ENCODE results near the gene PLD1.

PLD1 gene

GRCh38 chr3:171690281-171690680 is 120.0 kb downstream of the PLD1 start:
- DNase-seq: no peak

GRCh38 chr3:171688593-171688992 is 121.7 kb downstream of the PLD1 start:
- no peak for DNase-seq

DNA sequence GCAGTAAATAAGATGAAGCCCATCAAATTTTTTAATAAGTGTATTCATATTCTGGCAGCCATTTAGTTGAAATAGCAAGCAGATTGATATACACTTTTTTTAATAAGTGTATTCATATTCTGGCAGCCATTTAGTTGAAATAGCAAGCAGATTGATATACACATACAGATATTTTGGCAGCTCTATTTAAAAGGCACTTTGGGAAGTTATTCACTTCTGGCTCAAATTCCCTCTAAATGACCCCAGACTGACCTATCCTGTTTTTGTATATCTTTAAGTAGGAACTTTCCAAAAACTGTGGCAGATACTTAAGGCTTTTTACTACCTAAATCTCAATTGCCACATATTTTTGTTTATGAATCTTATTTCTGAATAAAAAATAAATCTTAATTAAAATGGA is 122.3 kb downstream of the PLD1 start:
- DNase-seq: no peak

- no peak for DNase-seq
Measured at GRCh38 chr3:171687581-171687980, 122.7 kb downstream of the PLD1 start.

- no peak for DNase-seq
Measured at GRCh38 chr3:171687064-171687463, 123.2 kb downstream of the PLD1 start.

DNA sequence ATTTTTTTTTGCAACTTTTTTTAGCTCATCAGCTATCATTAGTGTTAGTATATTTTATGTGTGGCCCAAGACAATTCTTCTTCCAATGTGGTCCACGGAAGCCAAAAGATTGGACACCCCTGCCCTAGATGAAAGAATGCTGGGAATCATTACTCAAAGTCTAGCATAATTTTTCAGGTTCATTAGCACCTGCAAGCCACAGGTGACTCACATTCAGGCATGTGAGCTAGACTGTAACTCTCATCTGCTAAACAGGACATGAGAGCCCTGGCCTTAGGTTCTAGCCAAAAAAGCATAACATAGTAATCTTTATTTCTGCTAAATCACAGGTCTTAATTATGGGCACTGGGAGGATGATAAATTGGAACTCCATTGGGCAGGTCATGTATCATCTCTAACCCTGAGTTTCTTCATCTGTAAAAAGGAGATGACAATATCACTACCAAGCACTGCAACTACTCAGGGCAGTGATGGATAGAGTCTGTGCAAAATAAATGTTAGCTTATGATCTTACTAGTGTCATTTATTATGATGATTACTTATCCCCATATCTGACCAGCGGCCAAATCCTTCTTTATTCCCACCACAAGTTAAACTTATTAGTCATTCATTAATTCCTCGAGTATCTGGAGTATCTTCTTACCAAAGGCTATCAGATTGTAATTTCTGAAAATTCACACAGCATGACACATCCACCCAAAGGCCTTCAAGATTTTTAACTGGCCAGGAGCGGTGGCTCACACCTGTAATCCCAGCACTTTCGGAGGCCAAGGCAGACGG is 125.0 kb downstream of the PLD1 start:
- no peak for DNase-seq

- no peak for DNase-seq
Measured at GRCh38 chr3:171684221-171684620, 126.1 kb downstream of the PLD1 start.

GRCh38 chr3:171682743-171683142 is 127.5 kb downstream of the PLD1 start:
- no peak for DNase-seq

DNA sequence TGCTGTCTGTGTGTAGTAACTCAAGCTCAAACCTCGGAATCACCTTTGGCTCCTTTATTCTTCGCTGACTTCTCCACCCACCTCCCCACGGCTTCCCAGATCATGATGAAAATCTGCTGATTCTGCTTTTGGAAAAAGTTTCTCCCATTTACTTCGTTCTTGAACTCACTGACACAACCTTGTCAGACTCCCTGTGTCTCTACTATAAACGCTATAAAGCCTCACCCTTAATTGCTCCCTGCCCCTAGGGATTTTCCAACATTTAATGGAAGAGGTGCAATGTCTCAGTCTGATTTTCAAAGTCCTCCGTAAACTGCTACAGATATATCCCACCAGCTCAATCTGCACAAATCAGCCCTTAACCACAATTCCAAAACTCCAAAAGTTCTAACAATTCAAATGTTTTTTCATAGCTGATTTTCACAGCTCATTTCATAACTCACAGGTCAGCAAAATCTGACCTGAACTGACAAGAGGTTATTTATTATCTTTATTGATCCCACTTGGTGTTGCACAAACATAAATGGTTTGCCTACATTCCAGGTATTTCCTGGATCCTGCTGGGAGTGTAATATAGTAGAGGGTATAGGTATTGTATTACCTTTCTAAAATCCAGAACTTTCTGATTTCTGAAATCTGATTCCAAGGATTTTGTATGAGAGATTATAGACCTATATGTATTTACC is 129.4 kb downstream of the PLD1 start:
- DNase-seq: no peak

GRCh38 chr3:171678971-171679492 is 131.3 kb downstream of the PLD1 start:
- no peak for DNase-seq

GRCh38 chr3:171677706-171678105 is 132.6 kb downstream of the PLD1 start:
- no peak for DNase-seq

DNA sequence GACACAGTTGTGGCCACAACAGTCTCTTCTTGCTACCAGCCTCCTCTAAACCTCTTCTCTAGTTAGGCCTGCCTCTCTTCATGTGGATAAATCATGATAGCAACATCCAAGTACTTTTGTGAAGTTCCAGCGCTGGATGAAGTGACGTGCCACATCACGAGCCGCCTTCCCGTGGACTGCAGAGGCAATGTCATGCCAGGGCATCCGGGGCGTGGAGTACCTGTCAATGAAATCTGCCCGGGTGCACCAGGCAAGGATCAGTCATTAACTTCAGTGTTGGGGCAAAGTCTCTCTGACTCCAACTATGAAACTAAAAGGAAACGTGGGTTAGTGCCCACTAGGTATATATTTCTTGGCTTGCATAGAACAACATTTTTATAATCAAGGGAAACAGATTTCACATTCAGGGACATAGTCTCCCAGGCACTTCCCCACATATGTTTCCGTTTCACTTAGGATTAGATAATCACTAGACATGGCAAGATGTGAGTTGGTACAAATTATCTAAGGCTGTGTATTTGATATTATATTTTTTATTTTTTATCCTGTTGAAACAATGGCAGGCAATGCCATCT is 133.6 kb downstream of the PLD1 start:
- DNase-seq: no peak

DNA sequence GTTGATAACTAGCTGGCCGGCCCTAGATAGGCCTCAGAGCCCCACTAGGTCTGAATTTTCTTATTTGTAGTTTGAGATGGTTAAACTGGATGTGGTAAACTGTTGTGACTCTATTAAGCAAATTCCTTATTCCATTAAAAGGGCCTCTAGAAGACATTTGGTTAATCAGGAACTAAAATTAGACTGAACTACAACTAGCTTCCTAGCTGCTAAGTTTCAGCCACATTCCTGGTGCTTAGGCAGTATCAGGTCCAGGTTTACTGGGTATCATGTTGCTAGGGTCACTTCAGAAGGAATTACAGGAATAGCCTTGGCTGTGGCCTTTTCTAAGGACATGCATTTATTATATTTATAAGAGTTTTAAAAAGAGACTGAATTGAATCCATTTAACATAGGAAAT is 136.3 kb downstream of the PLD1 start:
- no peak for DNase-seq

DNA sequence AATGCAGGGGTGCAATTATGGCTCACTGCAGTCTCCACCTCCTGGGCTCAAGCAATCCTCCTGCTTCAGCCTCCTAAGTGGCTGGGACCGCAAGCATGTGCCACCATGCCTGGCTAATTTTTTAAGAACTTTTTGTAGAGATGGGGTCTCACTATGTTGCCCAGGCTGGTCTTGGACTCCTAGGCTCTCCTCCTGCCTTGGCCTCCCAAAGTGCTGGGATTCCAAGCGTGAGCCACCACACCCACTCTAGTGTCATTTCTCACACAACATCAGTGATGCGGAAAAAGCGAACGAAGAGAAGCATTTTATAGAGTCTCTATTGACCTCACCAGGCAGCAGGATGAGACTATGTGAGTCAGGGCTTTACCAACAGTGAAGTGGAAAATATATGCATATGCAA is 137.7 kb downstream of the PLD1 start:
- no peak for DNase-seq

- DNase-seq: no peak
Measured at GRCh38 chr3:171672124-171672523, 138.2 kb downstream of the PLD1 start.

DNA sequence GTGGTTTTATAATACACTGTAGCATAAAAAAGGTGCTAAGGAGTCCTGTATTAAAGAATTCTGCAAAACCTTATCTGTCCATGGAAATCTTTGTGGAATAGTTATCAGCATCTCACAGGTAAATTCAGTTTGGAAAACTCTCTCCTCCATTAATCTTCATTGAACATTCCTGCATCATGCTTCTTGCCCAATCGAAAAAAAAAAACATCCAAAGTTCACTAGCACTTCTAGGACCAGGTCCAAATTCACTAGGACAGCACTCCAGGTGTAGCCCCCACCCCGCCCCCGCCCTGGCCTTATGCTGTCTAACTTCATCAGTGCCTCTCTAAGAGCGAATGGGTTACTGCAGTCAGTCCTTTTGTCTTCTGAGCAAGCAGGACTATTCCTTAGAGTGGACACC is 138.6 kb downstream of the PLD1 start:
- no peak for DNase-seq

- DNase-seq: no peak
Measured at GRCh38 chr3:171666516-171666915, 143.8 kb downstream of the PLD1 start.

DNA sequence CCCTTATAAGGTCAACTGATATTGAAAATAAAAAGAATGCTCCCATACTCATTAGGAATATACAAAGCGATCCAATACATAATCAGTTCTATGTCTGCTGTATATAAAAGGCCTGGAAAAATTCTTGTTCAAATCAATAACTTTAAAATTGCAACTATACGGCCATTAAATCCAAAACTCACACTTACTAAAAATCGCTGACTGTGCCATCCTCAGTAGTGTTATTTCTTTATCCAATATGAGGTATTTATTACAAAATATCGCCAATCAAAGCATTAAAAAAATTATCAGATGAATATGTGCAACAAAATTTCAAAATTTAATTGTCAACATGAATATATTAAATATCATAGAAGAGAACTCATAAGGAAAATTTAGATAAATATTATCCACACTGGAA is 146.5 kb downstream of the PLD1 start:
- no peak for DNase-seq

DNA sequence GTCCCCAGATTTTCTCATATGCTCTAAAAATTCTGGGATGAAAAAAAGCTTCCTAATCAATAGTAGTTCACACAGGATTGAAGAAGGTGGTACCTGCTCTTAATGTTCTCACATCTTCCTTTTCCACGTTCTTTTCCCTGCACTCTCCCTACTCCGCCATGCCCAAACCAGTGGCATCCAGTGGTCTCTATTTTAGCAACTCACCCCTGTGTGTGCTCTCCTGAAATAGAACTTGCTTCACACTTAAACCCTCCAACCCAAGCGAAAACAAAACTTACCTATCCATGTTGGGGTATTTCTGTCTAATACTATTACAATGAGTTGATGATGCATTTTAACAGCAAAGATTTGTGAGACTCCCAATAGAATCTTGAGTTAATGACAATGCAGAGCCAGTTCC is 148.8 kb downstream of the PLD1 start:
- DNase-seq: no peak

DNA sequence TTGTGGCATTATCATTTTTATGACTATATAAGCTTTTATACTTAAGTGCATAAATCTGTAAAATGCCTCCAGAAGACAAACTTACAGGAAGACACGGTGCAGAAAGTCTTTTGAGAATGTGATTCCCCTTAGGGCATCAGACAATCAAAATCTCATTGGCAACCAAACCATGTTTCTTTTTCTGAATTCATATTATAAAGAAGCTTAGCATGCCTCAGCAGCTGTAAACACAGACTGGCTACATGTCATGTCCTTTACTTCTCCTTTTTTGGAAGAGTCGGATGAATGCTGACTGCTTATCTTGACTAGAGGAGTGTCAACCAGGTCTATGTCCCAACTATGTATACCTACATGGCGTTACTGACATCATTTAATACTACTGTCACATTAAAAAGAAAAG is 150.1 kb downstream of the PLD1 start:
- DNase-seq: no peak

GRCh38 chr3:171658841-171659240 is 151.4 kb downstream of the PLD1 start:
- DNase-seq: no peak

DNA sequence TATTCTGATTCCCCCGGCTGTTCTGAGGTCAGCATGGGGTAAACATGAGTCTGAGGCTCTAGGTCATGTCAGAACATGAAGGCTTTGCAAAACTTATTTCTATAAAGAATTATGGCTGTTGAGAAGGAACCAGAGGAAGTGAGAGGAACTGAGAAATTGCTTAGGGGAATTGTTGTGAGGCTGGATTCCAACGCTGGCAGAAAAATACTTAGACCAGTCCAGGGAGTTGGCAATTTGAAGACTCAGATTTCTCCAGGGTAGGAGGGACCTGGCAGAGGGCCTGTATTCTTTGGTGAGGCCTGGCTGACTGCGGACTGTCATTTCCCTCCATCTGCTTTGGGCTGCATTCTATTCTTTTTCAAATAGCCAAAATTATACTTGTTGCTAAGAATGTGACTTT is 155.5 kb downstream of the PLD1 start:
- no peak for DNase-seq

- DNase-seq: no peak
Measured at GRCh38 chr3:171654326-171654725, 156.0 kb downstream of the PLD1 start.

GRCh38 chr3:171653701-171654100 is 156.6 kb downstream of the PLD1 start:
- no peak for DNase-seq

Data from activated gamma-delta T cell treated with Interleukin-2 at 50 U/mL for 16 hours (primary cell).